GM18868 (cell line): ENCODE measurements around the gene SPPL2B.
A peak's percentile ranks its signal among the peaks of the same experiment; 100 is the strongest.

Experiments used
- ATAC-seq: cut with Tn5 transposase; IDR thresholded peaks from one replicate; pipeline ENCODE4 v1.9.1; 2021; ENCODE audit warnings: mild to moderate bottlenecking, moderate library complexity; ENCODE audit not compliant: unreplicated experiment

The SPPL2B gene

GRCh38 chr19:2320939-2321338, 7.5 kb upstream of the SPPL2B start:
- no peak for ATAC-seq

DNA sequence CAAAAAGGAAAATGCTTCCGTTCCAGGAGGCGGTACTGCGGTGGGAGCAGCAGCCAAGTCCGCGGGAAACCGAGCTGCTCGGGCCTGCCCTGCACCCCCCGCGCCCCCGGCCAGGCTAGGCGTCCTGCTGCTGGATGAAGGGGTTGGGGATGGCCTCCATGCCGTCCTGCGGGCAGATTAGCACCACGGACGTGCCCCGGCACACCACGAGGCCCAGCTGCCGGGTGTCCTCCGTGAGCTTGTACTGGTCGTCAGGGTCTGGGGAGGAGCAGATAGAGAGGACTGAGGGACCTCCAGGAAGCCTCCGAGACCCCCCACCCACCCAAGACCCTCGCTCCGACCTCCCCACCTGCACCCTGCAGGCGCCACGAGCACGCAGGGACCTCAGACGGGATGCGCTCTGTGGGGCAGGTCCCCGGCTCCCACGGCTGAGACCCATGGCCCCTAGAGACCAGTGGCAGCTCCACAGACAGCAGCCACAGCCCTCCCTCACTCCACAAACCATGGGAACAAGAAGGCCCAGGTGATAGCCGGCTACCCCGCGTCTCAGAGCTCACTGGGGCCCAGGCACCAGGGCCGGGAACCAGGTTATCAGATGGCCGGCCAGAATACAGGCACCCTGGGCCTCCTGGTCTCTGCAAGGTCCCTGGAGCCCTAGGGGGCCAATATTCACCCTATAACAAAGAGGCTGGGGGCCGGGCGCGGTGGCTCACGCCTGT, 6.8 kb upstream of the SPPL2B start:
- ATAC-seq, result no peak

GRCh38 chr19:2323707-2324106, 4.8 kb upstream of the SPPL2B start:
- no peak for ATAC-seq

GRCh38 chr19:2324220-2324948, 4.1 kb upstream of the SPPL2B start:
- ATAC-seq, result no peak

DNA sequence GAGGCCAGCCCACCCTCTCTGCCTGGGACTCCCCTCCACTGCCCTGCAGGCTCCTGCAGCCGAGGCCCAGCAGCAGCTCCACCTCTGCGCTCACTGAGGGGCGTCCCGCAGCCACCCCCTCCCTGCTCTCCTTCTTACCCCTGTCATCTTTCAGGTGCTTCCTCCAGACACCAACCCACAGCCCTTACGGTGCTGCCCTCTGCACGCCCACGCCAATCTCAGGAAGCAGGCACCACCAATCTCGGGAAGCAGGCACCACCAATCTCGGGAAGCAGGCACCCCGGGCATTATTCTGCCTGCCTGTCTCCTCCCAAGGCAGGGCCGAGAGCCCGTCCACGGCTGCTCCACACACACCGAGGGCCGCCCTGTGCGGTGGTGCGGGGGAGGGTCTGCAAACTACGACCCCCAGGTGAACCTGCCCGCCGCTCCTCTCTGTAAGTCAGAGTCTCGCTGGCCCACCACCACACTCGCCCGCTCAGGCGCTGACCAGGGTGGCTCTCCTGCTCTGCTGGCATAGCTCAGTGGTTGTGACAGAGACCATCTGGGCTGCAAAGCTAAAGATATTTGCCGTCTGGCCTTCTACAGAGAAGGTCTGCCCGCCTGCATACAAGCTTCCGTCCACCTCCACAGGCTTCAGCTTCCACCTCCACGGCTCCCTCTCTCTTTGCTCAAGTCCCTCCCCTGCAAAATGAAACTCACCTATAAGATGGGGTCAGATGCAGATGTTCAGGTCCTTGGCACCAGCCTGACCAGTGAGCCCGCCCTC, 3.0 kb upstream of the SPPL2B start:
- no peak for ATAC-seq

- ATAC-seq, result no peak
Measured at GRCh38 chr19:2326699-2327360, 1.7 kb upstream of the SPPL2B start.

DNA sequence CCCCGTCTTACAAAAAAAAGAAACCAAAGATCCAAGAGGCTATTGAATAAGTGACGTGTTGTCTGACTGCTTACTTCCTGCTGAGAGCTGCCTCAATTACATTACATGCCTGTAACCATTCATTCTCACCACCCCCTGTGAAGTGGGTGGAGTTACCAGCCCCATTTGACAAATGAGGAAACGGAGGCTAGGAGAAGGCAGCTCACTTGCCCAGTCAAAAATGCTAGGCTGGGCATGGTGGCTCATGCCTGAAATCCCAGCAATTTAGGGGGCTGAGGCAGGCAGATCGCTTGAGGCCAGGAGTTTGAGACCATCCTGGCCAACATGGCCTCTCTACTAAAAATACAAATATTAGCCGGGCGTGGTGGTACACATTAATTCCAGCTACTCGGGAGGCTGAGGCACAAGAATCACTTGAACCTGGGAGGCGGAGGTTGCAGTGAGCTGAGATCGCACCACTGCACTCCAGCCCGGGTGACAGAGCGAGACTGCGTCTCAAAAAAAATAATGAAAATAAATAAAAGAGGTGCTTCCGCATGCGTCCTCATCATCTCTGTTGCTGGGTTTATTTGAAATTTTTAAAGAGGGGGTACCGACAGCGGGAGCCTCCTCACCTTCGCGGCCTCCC, 597 bp upstream of the SPPL2B start:
- ATAC-seq, result no peak

- no peak for ATAC-seq
Measured at GRCh38 chr19:2329149-2329478, 630 bp downstream of the SPPL2B start.

DNA sequence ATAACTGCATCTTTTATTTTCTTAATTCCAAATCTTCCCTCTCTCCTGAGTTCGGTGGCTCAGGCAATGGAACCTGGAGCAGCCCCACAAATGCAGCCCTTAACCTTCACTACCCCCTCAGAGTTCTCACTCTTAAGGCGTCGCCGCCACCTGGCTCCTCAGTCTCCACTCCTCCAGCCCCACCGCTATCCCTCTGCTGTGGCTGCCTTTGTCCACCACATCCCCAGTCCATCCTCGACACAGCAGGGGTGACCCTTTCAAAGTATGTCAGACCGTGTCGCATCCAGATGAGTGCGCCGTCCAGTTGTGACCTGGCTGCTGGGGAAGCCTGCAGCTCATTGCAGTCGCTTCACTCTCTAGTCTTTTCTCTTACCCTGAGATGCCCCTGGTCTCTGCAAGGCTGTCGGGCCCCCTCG, 1.0 kb downstream of the SPPL2B start:
- ATAC-seq, result no peak

GRCh38 chr19:2330255-2330631, 1.8 kb downstream of the SPPL2B start:
- no peak for ATAC-seq

- no peak for ATAC-seq
Measured at GRCh38 chr19:2330632-2331284, 2.3 kb downstream of the SPPL2B start.

DNA sequence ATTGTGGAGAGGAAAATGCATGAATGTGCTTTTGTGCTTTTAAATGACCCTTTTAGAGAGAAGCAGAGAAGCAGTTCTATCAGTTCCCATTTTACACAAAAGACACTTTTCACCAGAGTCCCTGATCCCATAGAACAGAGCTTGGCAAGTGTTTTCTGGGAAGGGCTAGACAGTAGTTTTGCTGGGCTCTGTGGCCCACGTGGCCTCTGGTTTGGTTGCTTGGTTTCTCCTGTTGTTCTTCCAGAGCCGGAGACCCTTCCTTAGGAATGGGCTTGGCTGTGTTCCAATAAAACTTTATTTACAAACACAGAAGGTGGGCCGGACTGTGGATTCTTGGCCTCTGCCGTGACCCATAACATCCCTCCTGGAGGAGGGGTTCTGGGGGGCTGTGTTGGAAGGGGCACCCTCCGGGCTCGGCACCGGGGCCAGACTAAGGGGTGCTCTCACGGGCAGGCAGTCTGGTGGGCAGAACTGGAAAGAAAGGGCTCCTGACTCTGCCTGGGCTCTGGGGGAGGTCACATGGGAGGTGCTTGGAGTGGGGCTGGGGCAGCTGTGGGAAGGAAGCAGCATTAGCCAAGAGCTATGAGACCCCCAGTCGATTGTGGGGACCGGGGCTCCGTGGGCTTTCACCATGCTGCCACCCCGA, 3.2 kb downstream of the SPPL2B start:
- ATAC-seq, result no peak

DNA sequence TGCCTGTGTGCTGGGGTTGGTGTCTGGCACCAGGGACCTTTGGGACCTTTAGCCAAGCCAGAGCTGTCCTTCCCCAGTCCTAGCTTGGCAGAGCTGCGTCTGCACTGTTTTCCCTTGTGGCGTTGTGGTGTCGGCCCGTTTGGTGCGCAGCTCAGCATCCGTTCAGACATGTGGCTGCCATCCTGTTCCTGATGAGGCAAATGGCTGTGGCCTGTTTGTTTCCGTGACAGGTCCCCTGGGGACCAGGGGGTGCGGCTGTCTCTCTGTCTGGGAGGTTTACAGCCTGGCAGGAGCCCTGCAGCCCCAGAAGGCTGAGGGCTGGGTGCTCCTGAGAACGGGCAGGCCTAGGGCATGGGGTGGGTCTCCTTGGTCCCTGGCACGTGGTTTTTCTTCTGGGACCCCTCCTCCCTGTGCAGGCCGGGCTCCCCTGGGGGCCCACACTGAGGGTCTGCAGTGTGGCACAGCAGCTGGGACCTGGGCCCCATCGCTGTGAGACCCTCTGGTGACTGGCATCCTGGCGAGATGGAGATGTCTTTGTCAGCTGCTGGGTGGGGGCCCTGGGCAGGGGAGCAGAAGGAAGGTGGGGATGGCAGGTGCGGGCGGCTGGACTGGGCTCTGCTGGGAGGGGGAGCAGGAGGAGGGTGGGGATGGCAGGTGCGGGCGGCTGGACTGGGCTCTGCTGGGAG, 4.0 kb downstream of the SPPL2B start:
- ATAC-seq, result peak; percentile 36

DNA sequence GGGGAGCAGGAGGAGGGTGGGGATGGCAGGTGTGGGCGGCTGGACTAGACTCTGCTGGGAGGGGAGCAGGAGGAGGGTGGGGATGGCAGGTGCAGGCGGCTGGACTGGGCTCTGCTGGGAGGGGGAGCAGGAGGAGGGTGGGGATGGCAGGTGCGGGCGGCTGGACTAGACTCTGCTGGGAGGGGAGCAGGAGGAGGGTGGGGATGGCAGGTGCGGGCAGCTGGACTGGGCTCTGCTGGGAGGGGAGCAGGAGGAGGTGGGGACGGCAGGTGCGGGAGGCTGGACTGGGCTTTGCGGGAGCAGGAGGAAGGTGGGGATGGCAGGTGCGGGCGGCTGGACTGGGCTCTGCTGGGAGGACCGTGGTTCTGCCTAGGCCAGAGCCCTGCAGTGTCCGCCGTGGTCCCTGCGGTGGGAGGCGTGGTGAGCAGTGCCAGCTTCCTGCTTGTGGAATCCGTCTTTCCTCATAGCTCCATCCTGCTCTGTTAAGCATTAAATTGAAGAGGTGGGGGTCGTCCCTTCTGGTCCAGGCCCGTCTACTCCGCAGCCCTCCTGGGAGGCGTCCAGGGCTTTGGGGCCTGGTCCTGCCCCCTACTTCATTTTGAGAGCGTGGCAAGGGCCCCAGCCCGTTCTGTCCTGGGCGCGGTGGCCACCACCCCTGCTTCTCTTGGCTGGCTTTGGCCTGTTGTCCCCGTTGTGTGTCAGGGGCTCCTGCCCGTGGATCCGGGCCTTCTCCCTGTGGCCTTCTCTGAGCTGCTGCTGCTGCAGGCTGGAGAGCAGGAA, 4.7 kb downstream of the SPPL2B start:
- ATAC-seq, result no peak

- no peak for ATAC-seq
Measured at GRCh38 chr19:2333807-2334211, 5.3 kb downstream of the SPPL2B start.

DNA sequence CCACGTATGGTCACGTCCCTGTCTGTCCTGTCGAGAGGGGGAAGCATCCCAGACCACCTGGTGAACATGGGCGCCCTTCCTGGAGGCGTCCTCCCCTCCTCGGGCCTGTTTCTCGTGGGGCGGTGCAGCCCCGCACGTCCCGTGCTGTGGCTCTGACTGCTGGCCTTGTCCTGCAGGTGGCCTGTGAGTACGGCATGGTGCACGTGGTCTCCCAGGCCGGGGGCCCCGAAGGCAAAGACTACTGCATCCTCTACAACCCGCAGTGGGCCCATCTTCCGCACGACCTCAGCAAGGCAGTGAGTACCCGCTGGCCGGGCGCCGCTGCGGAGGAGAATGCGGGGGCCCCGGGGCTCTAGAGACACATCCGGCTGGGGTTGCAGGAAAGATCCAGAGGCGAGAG, 5.9 kb downstream of the SPPL2B start:
- no peak for ATAC-seq

DNA sequence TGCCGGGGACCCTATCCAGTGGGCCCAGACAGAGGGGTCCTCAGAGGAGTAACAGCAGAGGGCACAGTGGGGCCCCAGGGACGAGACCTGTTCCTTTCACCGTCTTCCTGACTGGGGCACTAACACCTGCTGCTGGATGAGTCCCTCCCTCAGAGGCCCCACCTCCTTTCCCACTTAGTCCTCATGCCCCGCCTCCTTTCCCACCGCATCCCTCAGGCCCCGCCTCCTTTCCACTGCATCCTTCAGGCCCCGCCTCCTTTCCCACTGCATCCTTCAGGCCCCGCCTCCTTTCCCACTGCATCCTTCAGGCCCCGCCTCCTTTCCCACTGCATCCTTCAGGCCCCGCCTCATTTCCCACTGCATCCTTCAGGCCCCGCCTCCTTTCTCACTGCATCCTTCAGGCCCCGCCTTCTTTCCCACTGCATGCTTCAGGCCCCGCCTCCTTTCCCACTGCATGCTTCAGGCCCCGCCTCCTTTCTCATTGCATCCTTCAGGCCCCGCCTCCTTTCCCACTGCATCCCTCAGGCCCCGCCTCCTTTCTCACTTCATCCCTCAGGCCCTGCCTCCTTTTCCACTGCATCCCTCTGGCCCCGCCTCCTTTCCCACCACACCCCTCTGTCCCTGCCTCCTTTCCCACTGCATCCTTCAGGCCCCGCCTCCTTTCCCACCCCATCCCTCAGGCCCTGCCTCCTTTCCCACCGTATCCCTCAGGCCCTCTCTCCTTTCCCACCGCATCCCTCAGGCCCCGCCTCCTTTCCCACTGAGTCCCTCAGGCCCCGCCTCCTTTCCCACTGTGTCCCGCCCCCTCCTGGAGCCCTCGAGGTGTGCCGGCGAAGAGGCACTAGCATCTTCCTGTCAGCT, 6.7 kb downstream of the SPPL2B start:
- ATAC-seq, result no peak

GRCh38 chr19:2335848-2336247, 7.4 kb downstream of the SPPL2B start:
- ATAC-seq, result no peak
